Measurements from ENCODE around the gene VPS33A. TPM values are rescaled to one million over a fixed set of nuclear protein-coding genes. Genes with fewer than 3 reads are reported as not detected.

The VPS33A gene
- polyA plus RNA-seq, 1 donor (not counting 4 experiments of a cell fraction or from before 2014, with no cell fraction given) = 17.5 TPM

DNA sequence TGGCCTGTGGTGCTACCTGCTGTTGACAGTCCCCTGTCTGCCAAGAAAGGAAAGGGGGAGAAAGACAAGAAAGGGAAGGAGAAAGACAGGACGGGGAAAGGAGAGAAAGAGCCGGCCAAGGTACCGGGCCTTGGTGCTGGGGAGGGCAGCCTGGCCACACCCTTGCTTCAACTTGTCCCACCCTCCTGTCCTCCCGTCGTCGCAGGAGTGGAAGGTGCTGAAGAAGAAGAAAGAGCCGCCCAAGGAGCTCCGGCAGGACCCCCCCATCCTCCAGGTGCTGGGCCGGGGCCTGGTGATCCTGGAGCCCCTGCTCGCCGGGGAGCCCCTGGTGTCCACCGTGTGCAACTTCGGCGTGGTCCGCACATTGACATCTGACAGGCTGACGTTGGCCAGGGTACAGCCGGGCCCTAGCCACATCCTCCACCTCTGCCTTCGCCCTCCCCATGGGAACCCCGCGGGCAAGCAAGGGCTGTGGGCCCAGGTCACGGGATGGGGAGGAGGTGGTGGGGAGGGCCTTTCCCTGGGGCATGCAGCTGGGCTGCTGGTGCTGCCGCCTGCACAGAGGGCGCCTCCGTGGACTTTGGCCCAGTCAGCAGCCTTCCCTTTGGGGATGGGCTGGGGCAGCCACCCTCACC is 65.6 kb downstream of the VPS33A start:
- no peak for FAIRE-seq

DNA sequence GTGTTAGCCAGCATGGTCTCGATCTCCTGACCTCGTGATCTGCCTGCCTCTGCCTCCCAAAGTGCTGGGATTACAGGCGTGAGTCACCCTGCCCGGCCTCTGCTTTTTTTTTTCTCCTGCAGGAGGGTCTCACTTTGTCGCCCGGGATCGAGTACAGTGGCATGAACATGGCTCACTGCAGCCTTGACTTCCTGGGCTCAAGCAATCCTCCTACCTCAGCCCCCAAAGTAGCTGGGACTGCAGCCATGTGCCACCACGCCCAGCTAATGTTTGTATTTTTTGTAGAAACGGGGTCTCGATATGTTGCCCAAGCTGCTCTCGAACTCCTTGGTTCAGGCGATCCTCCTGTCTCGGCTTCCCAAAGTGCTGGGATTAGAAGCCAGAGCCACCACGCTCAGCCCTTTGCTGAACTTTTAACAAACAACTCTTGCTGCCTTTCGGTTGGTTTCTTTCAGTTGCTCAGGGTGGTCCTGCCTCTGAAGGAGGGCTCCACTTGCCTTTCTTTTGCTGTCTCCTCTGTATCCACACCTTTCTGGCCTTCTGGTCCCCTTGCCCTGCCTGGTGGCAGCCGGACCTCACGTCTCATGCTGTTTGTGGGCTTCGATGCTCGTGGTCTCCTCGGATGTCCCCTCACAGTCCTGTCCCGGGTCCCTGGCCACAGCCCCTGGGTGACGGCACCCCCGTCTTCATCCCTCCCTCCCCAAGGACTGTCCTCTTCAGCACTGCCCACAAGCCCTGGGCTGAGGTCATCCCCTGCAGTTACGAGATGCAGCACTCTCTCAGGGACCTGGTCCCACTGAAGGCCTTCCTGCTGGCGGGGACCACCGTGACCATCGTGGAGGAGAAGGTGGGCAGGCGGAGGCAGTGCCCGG is 66.6 kb downstream of the VPS33A start:
- no peak for FAIRE-seq
- Histone ChIP-seq H2AFZ (ENCODE audit: control insufficient read depth, low read length) (no peak overlapping the region), H4K20me1 (ENCODE audit: control insufficient read depth, extremely low read depth, insufficient read depth, low read length) (no peaks in the 10 kb centered on the region), H3K9ac (ENCODE audit: control insufficient read depth, extremely low read depth, insufficient read depth, low read length) (no peak overlapping the region), H3K4me3 (ENCODE audit: control insufficient read depth in 2 of 3, extremely low read depth in 1 of 3, insufficient read depth in 2 of 3, low read depth in 1 of 3, low read length in 3 of 3) (no peak overlapping the region), H3K27ac (ENCODE audit: control insufficient read depth, insufficient read depth, low read length) (no peak overlapping the region), H3K9me3 (ENCODE audit: control insufficient read depth, low read depth, low read length) (peaks cover 3% of the 10 kb centered on the region), H3K79me2 (ENCODE audit: control insufficient read depth, insufficient read depth, low read length) (no peaks in the 10 kb centered on the region), H3K4me1 (ENCODE audit: control insufficient read depth, extremely low read depth, insufficient read depth, low read length) (peaks cover 3% of the 10 kb centered on the region), H3K9me1 (ENCODE audit: control insufficient read depth, extremely low read depth, insufficient read depth, low read length) (no peaks in the 10 kb centered on the region), H3K36me3 (ENCODE audit: control insufficient read depth in 2 of 2, extremely low read depth in 1 of 2, insufficient read depth in 2 of 2, low read length in 2 of 2) (no peaks in the 10 kb centered on the region), H3K27me3 (ENCODE audit: control insufficient read depth, extremely low read depth, insufficient read depth, low read length) (peaks cover 9% of the 10 kb centered on the region), H3K4me2 (ENCODE audit: control insufficient read depth, extremely low read depth, insufficient read depth, low read depth, low read length) (no peak overlapping the region)
- no peak for DNase-seq (ENCODE audit: low read depth, low spot score)
- TF ChIP-seq EZH2 (IDR thresholded peaks at IDR 0.05; ENCODE audit: low read length) = no peak
- TF ChIP-seq, protein P1, sequence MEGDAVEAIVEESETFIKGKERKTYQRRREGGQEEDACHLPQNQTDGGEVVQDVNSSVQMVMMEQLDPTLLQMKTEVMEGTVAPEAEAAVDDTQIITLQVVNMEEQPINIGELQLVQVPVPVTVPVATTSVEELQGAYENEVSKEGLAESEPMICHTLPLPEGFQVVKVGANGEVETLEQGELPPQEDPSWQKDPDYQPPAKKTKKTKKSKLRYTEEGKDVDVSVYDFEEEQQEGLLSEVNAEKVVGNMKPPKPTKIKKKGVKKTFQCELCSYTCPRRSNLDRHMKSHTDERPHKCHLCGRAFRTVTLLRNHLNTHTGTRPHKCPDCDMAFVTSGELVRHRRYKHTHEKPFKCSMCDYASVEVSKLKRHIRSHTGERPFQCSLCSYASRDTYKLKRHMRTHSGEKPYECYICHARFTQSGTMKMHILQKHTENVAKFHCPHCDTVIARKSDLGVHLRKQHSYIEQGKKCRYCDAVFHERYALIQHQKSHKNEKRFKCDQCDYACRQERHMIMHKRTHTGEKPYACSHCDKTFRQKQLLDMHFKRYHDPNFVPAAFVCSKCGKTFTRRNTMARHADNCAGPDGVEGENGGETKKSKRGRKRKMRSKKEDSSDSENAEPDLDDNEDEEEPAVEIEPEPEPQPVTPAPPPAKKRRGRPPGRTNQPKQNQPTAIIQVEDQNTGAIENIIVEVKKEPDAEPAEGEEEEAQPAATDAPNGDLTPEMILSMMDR (optimal IDR thresholded peaks at IDR 0.05 in 1 of 3, IDR thresholded peaks at IDR 0.05 in 1 of 3, conservative IDR thresholded peaks at IDR 0.05 in 1 of 3; ENCODE audit: extremely low read depth in 1 of 3, insufficient read depth in 2 of 3, low read length in 3 of 3) = no peak
- dilution Hi-C loops (cut with MboI; ENCODE audit: extremely low pct_ligation_motif_present, low sequenced_read_pairs) = no loop called here

More for the DNA sequence above, 65.6 kb downstream of the VPS33A start:
- no peak overlapping the region for H3K4me2 ChIP-seq (ENCODE audit: control insufficient read depth, extremely low read depth, insufficient read depth, low read depth, low read length)
- no peak overlapping the region for H3K9ac ChIP-seq (ENCODE audit: control insufficient read depth, extremely low read depth, insufficient read depth, low read length)
- no peaks in the 10 kb centered on the region for H4K20me1 ChIP-seq (ENCODE audit: control insufficient read depth, extremely low read depth, insufficient read depth, low read length)
- H2AFZ ChIP-seq (ENCODE audit: control insufficient read depth, low read length) = no peak overlapping the region
- TF ChIP-seq, protein P1 (optimal IDR thresholded peaks at IDR 0.05 in 1 of 3, IDR thresholded peaks at IDR 0.05 in 1 of 3, conservative IDR thresholded peaks at IDR 0.05 in 1 of 3; ENCODE audit: extremely low read depth in 1 of 3, insufficient read depth in 2 of 3, low read length in 3 of 3) = no peak
- no peak for TF ChIP-seq EZH2 (IDR thresholded peaks at IDR 0.05; ENCODE audit: low read length)
- no peaks in the 10 kb centered on the region for H3K36me3 ChIP-seq (ENCODE audit: control insufficient read depth in 2 of 2, extremely low read depth in 1 of 2, insufficient read depth in 2 of 2, low read length in 2 of 2)
- no peak for DNase-seq (ENCODE audit: low read depth, low spot score)
- no peaks in the 10 kb centered on the region for H3K9me1 ChIP-seq (ENCODE audit: control insufficient read depth, extremely low read depth, insufficient read depth, low read length)
- peaks cover 12% of the 10 kb centered on the region for H3K27me3 ChIP-seq (ENCODE audit: control insufficient read depth, extremely low read depth, insufficient read depth, low read length)
- dilution Hi-C loops (cut with MboI; ENCODE audit: extremely low pct_ligation_motif_present, low sequenced_read_pairs) = no loop called here
- H3K79me2 ChIP-seq (ENCODE audit: control insufficient read depth, insufficient read depth, low read length) = no peaks in the 10 kb centered on the region
- no peak overlapping the region for H3K4me3 ChIP-seq (ENCODE audit: control insufficient read depth in 2 of 3, extremely low read depth in 1 of 3, insufficient read depth in 2 of 3, low read depth in 1 of 3, low read length in 3 of 3)
- H3K4me1 ChIP-seq (ENCODE audit: control insufficient read depth, extremely low read depth, insufficient read depth, low read length) = peaks cover 3% of the 10 kb centered on the region
- no peaks in the 10 kb centered on the region for H3K9me3 ChIP-seq (ENCODE audit: control insufficient read depth, low read depth, low read length)
- no peak overlapping the region for H3K27ac ChIP-seq (ENCODE audit: control insufficient read depth, insufficient read depth, low read length)

Measured in keratinocyte (primary cell).